K562 (cell line): ENCODE data around the gene ACSM5. TPM values are rescaled to one million over a fixed set of nuclear protein-coding genes. Genes with fewer than 3 reads are reported as not detected.
A peak's percentile ranks its signal among the peaks of the same experiment; 100 is the strongest.

Experiments
- ATAC-seq: fragments of 200-7000 bp; cut with Tn5 transposase; 3 replicates; pipeline ENCODE4 v1.9.1; 2020; ENCODE audit warnings: moderate library complexity
- BruUV-seq: library from RNA; stranded (reverse); fragments of 400-500 nt; replicated peaks from 2 replicates; lab custom pipeline; 2021; lab: Mats Ljungman, UMichigan
- CTCF ChIA-PET: fragments of 300-600 bp; formaldehyde crosslinking; extraction: SDS; loops from one replicate; lab custom pipeline; 2021; ENCODE audit warnings: low intra/inter-chr PET ratio; lab: Yijun Ruan, JAX
- POLR2A ChIA-PET: fragments of 300-600, 350-650 bp; sonication (Branson Sonifier 250); formaldehyde crosslinking; extraction: SDS; loops from one replicate; lab custom pipeline; 2021; ENCODE audit warnings: antibody characterized with exemption, inconsistent platforms; lab: Yijun Ruan, JAX
- DNase-seq, 4 experiments: peaks; one replicate each; pipeline versions ENCODE4 v3.0.0 to v3.0.0-alpha.2; 2011 to 2018; ENCODE audit warnings: low spot score in 3 of 4, mixed read lengths in 3 of 4; ENCODE audit errors: extremely low read depth in 1 of 4
- FAIRE-seq: peaks from 2 replicates; lab custom pipeline; 2011; peaks lifted over from hg19 to GRCh38; lab: Jason Lieb, UNC
- H2AFZ ChIP-seq: 2 replicates; pipeline ENCODE4 v1.6.0; 2011; ENCODE audit warnings: low read depth, low read length, control low read depth, inconsistent platforms
- H3K27ac ChIP-seq: fragments of 200-600 bp; 3 replicates; pipeline ENCODE4 v1.8.0; 2011; ENCODE audit warnings: low read depth, mild to moderate bottlenecking, control low read depth, inconsistent platforms, low read length, moderate library complexity, mixed read lengths; ENCODE audit errors: extremely low read depth
- H3K27me3 ChIP-seq, 2 experiments: fragments of 300-600 bp in 1 of 2; 2 replicates in 1 of 2; 3 replicates in 1 of 2; pipeline versions ENCODE4 v1.6.0 to v1.8.0; 2011; ENCODE audit warnings: inconsistent platforms in 2 of 2, low read length in 2 of 2, mild to moderate bottlenecking in 1 of 2, mixed read lengths in 1 of 2, moderate library complexity in 1 of 2; ENCODE audit not compliant: control insufficient read depth in 2 of 2, insufficient read depth in 2 of 2
- H3K36me3 ChIP-seq: fragments of 300-600 bp; 3 replicates; pipeline ENCODE4 v1.8.0; 2011; ENCODE audit warnings: mild to moderate bottlenecking, low read length, inconsistent platforms; ENCODE audit not compliant: control insufficient read depth, insufficient read depth
- H3K4me1 ChIP-seq, 2 experiments: fragments of 200-600 bp in 1 of 2; replicated peaks in 1 of 2; 2 replicates in 1 of 2; 3 replicates in 1 of 2; pipeline versions ENCODE4 v1.5.1 to v1.8.0; 2011; ENCODE audit warnings: inconsistent platforms in 2 of 2, low read length in 2 of 2, mild to moderate bottlenecking in 1 of 2, mixed read lengths in 1 of 2, moderate library complexity in 1 of 2; ENCODE audit not compliant: control insufficient read depth in 2 of 2, insufficient read depth in 2 of 2
- H3K4me2 ChIP-seq: 2 replicates; pipeline ENCODE4 v1.6.1; 2011; ENCODE audit warnings: low read length, control low read depth, inconsistent platforms, mixed read lengths; ENCODE audit not compliant: insufficient read depth
- H3K4me3 ChIP-seq: fragments of 200-600 bp; sonication (generic), shearing (Covaris generic); 2 replicates; pipeline ENCODE4 v1.5.1; 2016; ENCODE audit warnings: control low read depth, inconsistent platforms
- H3K79me2 ChIP-seq: fragments of 200-600 bp; 3 replicates; pipeline ENCODE4 v1.8.0; 2011; ENCODE audit warnings: low read length, inconsistent platforms; ENCODE audit not compliant: control insufficient read depth, insufficient read depth
- H3K9ac ChIP-seq, 2 experiments: 2 replicates each; pipeline versions ENCODE4 v1.6.0 to v1.6.1; 2011; ENCODE audit warnings: low read depth in 2 of 2, low read length in 2 of 2, control low read depth in 1 of 2, inconsistent platforms in 1 of 2, mild to moderate bottlenecking in 1 of 2, mixed read lengths in 1 of 2; ENCODE audit not compliant: insufficient read depth in 1 of 2
- H3K9me1 ChIP-seq: one replicate; pipeline ENCODE4 v1.6.0; 2011; ENCODE audit warnings: inconsistent platforms, mild to moderate bottlenecking, low read length, moderate library complexity; ENCODE audit not compliant: control insufficient read depth, insufficient read depth
- H3K9me3 ChIP-seq: replicated peaks from 2 replicates; pipeline ENCODE4 v1.5.1; 2011; ENCODE audit warnings: low read depth, low read length, inconsistent platforms; ENCODE audit not compliant: control insufficient read depth, insufficient read depth
- H4K20me1 ChIP-seq: replicated peaks from 2 replicates; pipeline ENCODE4 v1.6.1; 2011; ENCODE audit warnings: low read length, inconsistent platforms, mixed read lengths; ENCODE audit not compliant: control insufficient read depth, insufficient read depth
- CBX3 ChIP-seq, 2 experiments: IDR thresholded peaks; 1 replicate in 1 of 2; 2 replicates in 1 of 2; pipeline ENCODE4 v1.6.1; 2012; ENCODE audit warnings: inconsistent platforms in 2 of 2, low read length in 2 of 2, borderline replicate concordance in 1 of 2, control low read depth in 1 of 2
- CTCF ChIP-seq, 3 experiments: IDR thresholded peaks in 2 of 3; conservative IDR thresholded peaks in 1 of 3; 2 replicates each; pipeline ENCODE4 v1.5.1; 2011 to 2012; ENCODE audit warnings: low read length in 3 of 3, mild to moderate bottlenecking in 3 of 3, control low read depth in 2 of 3, improper control_type of control experiment in 1 of 3, inconsistent platforms in 1 of 3, low read depth in 1 of 3, mixed read lengths in 1 of 3, moderate library complexity in 1 of 3; ENCODE audit not compliant: insufficient read depth in 2 of 3
- ELK3 ChIP-seq: fragments of 450-650 bp; formaldehyde crosslinking; IDR thresholded peaks from 2 replicates; pipeline ENCODE4 v1.4.0; 2020; ENCODE audit warnings: mild to moderate bottlenecking
- PHF8 ChIP-seq: fragments of 200-600 bp; sonication (generic); IDR thresholded peaks from 2 replicates; pipeline ENCODE4 v1.6.1; 2012; ENCODE audit warnings: mixed run types, mild to moderate bottlenecking, inconsistent platforms, low read length, moderate library complexity, borderline replicate concordance
- SMAD2 ChIP-seq: fragments of 150-350 bp; IDR thresholded peaks from 2 replicates; pipeline ENCODE4 v1.6.1; 2014; ENCODE audit warnings: low read depth, mild to moderate bottlenecking, low read length
- ZBTB49 ChIP-seq: sonication (generic); formaldehyde crosslinking; IDR thresholded peaks from 2 replicates; pipeline ENCODE4 v1.8.0; 2022; ENCODE audit warnings: missing genetic modification reagents, mild to moderate bottlenecking, borderline replicate concordance
- WGBS: fragments of 100-300 bp; shearing (Covaris generic); methylation state at CpG from one replicate; pipeline ENCODE4 v1.1.6; 2016; ENCODE audit warnings: low coverage, mixed read lengths; ENCODE audit not compliant: insufficient coverage; ENCODE audit errors: missing lambda C conversion rate; 5-methylcytosine and 5-hydroxymethylcytosine counted together
- in situ Hi-C: fragments of 300-500 bp; cut with MboI; formaldehyde crosslinking; loops from 4 replicates; pipeline ENCODE4 v1.15.0; 2018; ENCODE audit warnings: inconsistent platforms, mixed read lengths
- intact Hi-C: fragments of 100-400 bp; cut with micrococcal nuclease; formaldehyde crosslinking; loops from 2 replicates; pipeline ENCODE4 v1.14.2; 2022
- polyA plus RNA-seq, 8 experiments: library from polyadenylated mRNA; depleted of rRNA in 4 of 8; stranded (reverse) in 5 of 8; unstranded in 3 of 8; fragments of >200 nt; fragmentation: Nextera tagmentation in 2 of 8; fragmentation: Illumina TruSeq in 1 of 8; extraction: Ambion mirVana in 2 of 8; extraction: Trizol in 1 of 8; gene quantifications; 2 replicates each; pipeline versions ENCODE4 v1.2.1 to v1.2.3, GENCODE V29; 2011 to 2014; ENCODE audit warnings: inconsistent platforms in 1 of 8, missing spikeins in 1 of 8
- total RNA-seq, 7 experiments: library from RNA; depleted of rRNA in 6 of 7; stranded (reverse); fragments of >200 nt in 6 of 7; fragmentation: Illumina TruSeq in 2 of 7; extraction: Trizol in 2 of 7; gene quantifications; 2 replicates each; pipeline versions ENCODE4 v1.2.1 to v1.2.3, GENCODE V29; 2011 to 2021; ENCODE audit warnings: low replicate concordance in 1 of 7
- TF ChIP-seq, protein P1 (sequence below): sonication (generic); formaldehyde crosslinking; IDR thresholded peaks from 2 replicates; pipeline ENCODE4 v1.9.0; 2022; ENCODE audit warnings: mild to moderate bottlenecking, missing genetic modification reagents

ACSM5 gene
- total and polyA plus RNA-seq, 9 of the 15 experiments (the other 6 are each of a cell fraction or from before 2014, with no cell fraction given) = not detected

DNA sequence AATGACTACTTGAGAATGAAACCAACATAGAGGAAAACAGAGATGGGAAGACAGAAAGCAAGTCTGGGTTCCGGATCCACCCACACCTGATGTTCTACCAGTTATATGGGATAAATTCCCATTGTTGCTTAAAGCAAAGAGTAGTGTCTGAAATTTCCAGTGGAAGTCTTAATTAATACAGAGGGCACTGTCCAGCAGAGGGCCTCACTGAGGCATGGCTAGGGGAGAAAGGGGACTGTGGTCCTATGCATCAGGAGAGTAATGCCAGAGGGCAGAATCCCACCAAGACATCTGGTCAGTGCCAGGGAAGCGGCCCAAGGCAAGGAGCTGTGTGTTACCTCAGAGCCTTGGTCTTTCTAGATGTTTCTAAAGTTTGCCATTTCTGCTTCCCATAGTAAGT lies 49.3 kb upstream of the ACSM5 start:
- H3K36me3 ChIP-seq = no peaks in the 10 kb centered on the region
- H4K20me1 ChIP-seq = no peaks in the 10 kb centered on the region
- no peaks in the 10 kb centered on the region for H3K79me2 ChIP-seq
- H3K4me1 ChIP-seq = no peaks in the 10 kb centered on the region
- H3K27me3 ChIP-seq = peaks cover 0 to 7% of the 10 kb centered on the region in 2 experiments; a peak in 2 of 5 replicates
- H3K27ac ChIP-seq = no peak overlapping the region
- H3K4me2 ChIP-seq = no peak overlapping the region
- peak; percentile 57; the same call in 1 of the 3 replicates for ATAC-seq
- intact Hi-C loops (no loop called here), in situ Hi-C loops (no loop called here)
- WGBS = 0% methylated on average over 2 of the region's 2 CpGs
- H3K9me1 ChIP-seq = no peaks in the 10 kb centered on the region
- H3K9me3 ChIP-seq = no peaks in the 10 kb centered on the region
- POLR2A ChIA-PET = interaction anchor here (1.0 kb wide), 1 partner anchor 13 kb away, joined by 3 read pairs; no protein-coding TSS in a partner anchor
- CTCF ChIA-PET = no interaction called here
- FAIRE-seq = peak; percentile 46
- no peak overlapping the region for H2AFZ ChIP-seq
- no TSS peak for BruUV-seq
- peak; percentile 20 to 41 (median 30) for DNase-seq
- H3K9ac ChIP-seq = no peak overlapping the region
- no peak overlapping the region for H3K4me3 ChIP-seq
- TF ChIP-seq CTCF (IDR thresholded peaks at IDR 0.05 in 2 of 3, conservative IDR thresholded peaks at IDR 0.05 in 1 of 3; ENCODE audit: insufficient read depth in 2 of 3, low read depth in 1 of 3, low read length in 3 of 3) (peak; percentile 46 to 65 (median 54)), PHF8 (no peak), SMAD2 (no peak), ELK3 (CRISPR knock-in tag) (no peak), CBX3 (IDR thresholded peaks at IDR 0.05; ENCODE audit: borderline replicate concordance in 1 of 2, low read length in 2 of 2) (no peak), ZBTB49 (CRISPR knock-in tag) (no peak)
- TF ChIP-seq, protein P1, sequence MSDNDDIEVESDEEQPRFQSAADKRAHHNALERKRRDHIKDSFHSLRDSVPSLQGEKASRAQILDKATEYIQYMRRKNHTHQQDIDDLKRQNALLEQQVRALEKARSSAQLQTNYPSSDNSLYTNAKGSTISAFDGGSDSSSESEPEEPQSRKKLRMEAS (CRISPR knock-in tag) = no peak
